SK-N-SH treated with all-trans-retinoic acid at 6 μM for 48 hours (cell line): ENCODE results near the gene NALCN.

Experiments
- ISL1 ChIP-seq: fragments of 250-450 bp; sonication (Bioruptor Pico); IDR thresholded peaks from 2 replicates; pipeline ENCODE4 v2.1.2; 2022; ENCODE audit warnings: mild to moderate bottlenecking, moderate library complexity
- TCF4 ChIP-seq: fragments of 250-450 bp; sonication (Bioruptor Pico); IDR thresholded peaks from 2 replicates; pipeline ENCODE4 v1.8.0; 2021; ENCODE audit warnings: mild to moderate bottlenecking, moderate library complexity, borderline replicate concordance
- ZFP30 ChIP-seq: fragments of 450-650 bp; formaldehyde crosslinking; IDR thresholded peaks from 2 replicates; pipeline ENCODE4 v1.5.0; 2022; ENCODE audit warnings: mild to moderate bottlenecking, moderate library complexity
- TF ChIP-seq, protein P1 (sequence below): fragments of 250-450 bp; sonication (Bioruptor Pico); IDR thresholded peaks from 2 replicates; pipeline ENCODE4 v1.5.1; 2021; ENCODE audit warnings: mild to moderate bottlenecking, moderate library complexity

DNA sequence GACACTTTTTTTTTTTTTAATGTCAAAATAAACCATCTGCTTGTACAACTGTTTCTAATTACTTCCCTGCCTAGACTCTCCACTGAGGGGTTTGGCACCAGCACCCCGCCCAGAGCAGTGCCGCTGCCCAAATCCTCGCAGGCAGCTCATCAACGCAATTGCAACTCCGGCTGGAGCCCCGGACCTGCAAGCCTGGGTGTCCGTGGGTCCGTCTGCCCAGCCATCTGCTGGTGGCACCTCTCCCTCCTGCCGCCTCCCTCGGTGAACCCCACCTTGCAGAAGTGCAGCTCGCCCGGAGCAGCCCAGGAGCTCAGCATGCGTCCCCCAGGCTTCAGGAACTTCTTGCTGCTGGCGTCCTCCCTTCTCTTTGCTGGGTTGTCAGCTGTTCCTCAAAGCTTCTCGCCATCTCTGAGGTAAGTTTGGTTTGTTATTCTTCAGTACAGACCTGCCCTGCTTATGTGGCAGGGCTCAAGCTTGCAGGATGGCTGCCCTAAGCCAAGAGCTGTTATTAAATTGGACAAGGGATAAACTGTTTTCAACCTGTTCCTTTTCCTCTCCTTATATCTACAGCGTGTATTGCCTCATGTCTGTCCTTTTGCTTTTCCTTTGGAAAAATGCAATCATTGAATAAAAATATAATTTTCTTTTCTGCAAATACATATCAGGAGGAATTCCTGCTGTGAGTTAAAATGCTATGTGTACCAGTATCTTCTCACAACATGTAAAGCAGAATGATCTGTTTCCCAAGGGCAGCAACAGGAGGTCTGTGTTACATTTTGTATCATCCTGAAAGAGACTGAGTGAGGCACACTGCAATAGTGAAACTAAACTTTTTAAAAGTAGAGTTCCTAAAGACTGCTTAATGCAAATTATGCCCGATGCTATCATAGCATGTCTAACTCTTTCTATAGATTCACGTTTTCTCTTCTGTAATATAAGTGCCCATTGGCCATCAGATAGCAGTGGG lies 36.5 kb upstream of the NALCN start, which contains the start of gene ITGBL1:
- TF ChIP-seq ISL1 (CRISPR knock-in tag) (no peak), TCF4 (CRISPR knock-in tag) (no peak), ZFP30 (CRISPR knock-in tag) (no peak)
- TF ChIP-seq, protein P1, sequence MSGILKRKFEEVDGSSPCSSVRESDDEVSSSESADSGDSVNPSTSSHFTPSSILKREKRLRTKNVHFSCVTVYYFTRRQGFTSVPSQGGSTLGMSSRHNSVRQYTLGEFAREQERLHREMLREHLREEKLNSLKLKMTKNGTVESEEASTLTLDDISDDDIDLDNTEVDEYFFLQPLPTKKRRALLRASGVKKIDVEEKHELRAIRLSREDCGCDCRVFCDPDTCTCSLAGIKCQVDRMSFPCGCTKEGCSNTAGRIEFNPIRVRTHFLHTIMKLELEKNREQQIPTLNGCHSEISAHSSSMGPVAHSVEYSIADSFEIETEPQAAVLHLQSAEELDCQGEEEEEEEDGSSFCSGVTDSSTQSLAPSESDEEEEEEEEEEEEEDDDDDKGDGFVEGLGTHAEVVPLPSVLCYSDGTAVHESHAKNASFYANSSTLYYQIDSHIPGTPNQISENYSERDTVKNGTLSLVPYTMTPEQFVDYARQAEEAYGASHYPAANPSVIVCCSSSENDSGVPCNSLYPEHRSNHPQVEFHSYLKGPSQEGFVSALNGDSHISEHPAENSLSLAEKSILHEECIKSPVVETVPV: no peak
